Heart left ventricle (tissue), 16 donors: ENCODE results near the gene CCL27. TPM values are rescaled to one million over a fixed set of nuclear protein-coding genes. Genes with fewer than 3 reads are reported as not detected.
"Not testable (repeated sequence)": the region's sequence is repeated elsewhere in the genome, so short reads cannot be mapped to it uniquely, and the experiment has no call there.

Source experiments
- ATAC-seq, 4 donors: fragments of 200-7000 bp; cut with Tn5 transposase; one replicate each; pipeline ENCODE4 v1.9.1; 2020 to 2022; ENCODE audit warnings: moderate library complexity in 4 of 4, mild to moderate bottlenecking in 3 of 4, moderate number of reproducible peaks in 1 of 4
- DNase-seq, 5 donors: peaks; one replicate each; pipeline ENCODE4 v3.0.0-alpha.2; 2020
- H3K27ac ChIP-seq, 12 donors: fragments of 200-600 bp; sonication (generic) in 4 of 12; one replicate each; pipeline versions ENCODE4 v1.5.0 to v1.8.0; 2016 to 2022; ENCODE audit warnings: mild to moderate bottlenecking in 2 of 12
- H3K27me3 ChIP-seq, 9 donors: fragments of 200-600 bp; sonication (generic) in 2 of 9; one replicate each; pipeline versions ENCODE4 v1.5.1 to v1.8.0; 2016 to 2022; ENCODE audit warnings: mild to moderate bottlenecking in 3 of 9
- H3K36me3 ChIP-seq, 9 donors: fragments of 200-600 bp; sonication (generic) in 2 of 9; one replicate each; pipeline versions ENCODE4 v1.5.0 to v1.8.0; 2018 to 2022; ENCODE audit warnings: mild to moderate bottlenecking in 2 of 9
- H3K4me1 ChIP-seq, 12 donors: fragments of 200-600 bp; sonication (generic) in 4 of 12; one replicate each; pipeline versions ENCODE4 v1.5.0 to v1.8.0; 2016 to 2022; ENCODE audit warnings: mild to moderate bottlenecking in 3 of 12
- H3K4me3 ChIP-seq, 12 donors: fragments of 200-600 bp; sonication (generic) in 4 of 12; one replicate each; pipeline versions ENCODE4 v1.5.0 to v1.8.0; 2017 to 2022; ENCODE audit warnings: mild to moderate bottlenecking in 9 of 12, moderate library complexity in 4 of 12
- H3K9me3 ChIP-seq, 12 donors: fragments of 200-600 bp; sonication (generic) in 4 of 12; one replicate each; pipeline versions ENCODE4 v1.5.0 to v1.8.0; 2016 to 2022; ENCODE audit warnings: mild to moderate bottlenecking in 1 of 12
- CTCF ChIP-seq, 12 donors: fragments of 200-600 bp; sonication (generic) in 4 of 12; IDR thresholded peaks; one replicate each; pipeline versions ENCODE4 v1.5.0 to v1.8.0; 2018 to 2022; ENCODE audit warnings: antibody characterized with exemption in 12 of 12, mild to moderate bottlenecking in 5 of 12
- POLR2A ChIP-seq, 2 donors: fragments of 450-650 bp; IDR thresholded peaks; one replicate each; pipeline ENCODE4 v1.6.1; 2017; ENCODE audit warnings: antibody characterized with exemption in 2 of 2, mild to moderate bottlenecking in 2 of 2, moderate library complexity in 2 of 2
- WGBS, 4 donors: extraction: QIAGEN DNeasy Blood & Tissue Kit in 2 of 4; methylation state at CpG; one replicate each; pipeline versions ENCODE4 v1.1.5 to v1.1.7; 2013 to 2018; 5-methylcytosine and 5-hydroxymethylcytosine counted together
- intact Hi-C, 10 donors: fragments of 100-400 bp; cut with DNase I; formaldehyde crosslinking; loops; one replicate each; pipeline versions ENCODE4 v1.11.1 to v1.14.2; 2022
- polyA plus RNA-seq, 2 donors: library from polyadenylated mRNA; stranded (reverse); fragments of 200-250 nt; gene quantifications; one replicate each; pipeline ENCODE4 v1.2.3, GENCODE V29; 2013
- total RNA-seq, 9 donors: library from RNA; depleted of rRNA in 2 of 9; stranded (reverse); fragments of >200 nt in 2 of 9; fragmentation: NEBNext Ultra II Directional in 3 of 9; extraction: Animal tissue kit (Norgen Biotek cat#: 25700) in 3 of 9; gene quantifications; one replicate each; pipeline versions ENCODE4 v1.1.0 to v1.2.4, GENCODE V29; 2016 to 2023
- donor health status: ischemic (EF 13 %, LVEDD 7.1; RV severe dilation, severe dysfunction).
- donor health status: healthy with polysubstance abuse.
- donor health status: DM: no; HTN: yes; CAD: no.
- donor health status: DM: no; HTN: no; CAD: no.
- donor health status: ischemic (EF 25% LVEDD 6.9; RV normal size, moderate dysfunction).
- donor health status: ischemic (EF 25% LVEDD 5.7; RV mildly dilated, moderate dysfunction).
- donor health status: healthy.
- donor health status: DM: yes; HTN: yes; CAD: no.
- donor health status: ischemic (EF 35%, LVEDD 5.7; RV mildly dilated, moderate dysfunction).
- donor health status: nonischemic (EF 11% LVEDD 7.7; RV severe dilation, severe dysfunction).
- donor health status: DM: yes; HTN: yes; CAD: no.
- donor health status: PGD.
- donor health status: ischemic (EF 29% LVEDD 5.4; RV normal size, mild dysfunction).
- donor health status: nonischemic (EF 23%, LVEDD 6.1; RV moderate dilation, normal function).

Gene CCL27
- total and polyA plus RNA-seq, 11 donors, result 0.35 to 0.57 (median 0.40) TPM; not detected in 8

DNA sequence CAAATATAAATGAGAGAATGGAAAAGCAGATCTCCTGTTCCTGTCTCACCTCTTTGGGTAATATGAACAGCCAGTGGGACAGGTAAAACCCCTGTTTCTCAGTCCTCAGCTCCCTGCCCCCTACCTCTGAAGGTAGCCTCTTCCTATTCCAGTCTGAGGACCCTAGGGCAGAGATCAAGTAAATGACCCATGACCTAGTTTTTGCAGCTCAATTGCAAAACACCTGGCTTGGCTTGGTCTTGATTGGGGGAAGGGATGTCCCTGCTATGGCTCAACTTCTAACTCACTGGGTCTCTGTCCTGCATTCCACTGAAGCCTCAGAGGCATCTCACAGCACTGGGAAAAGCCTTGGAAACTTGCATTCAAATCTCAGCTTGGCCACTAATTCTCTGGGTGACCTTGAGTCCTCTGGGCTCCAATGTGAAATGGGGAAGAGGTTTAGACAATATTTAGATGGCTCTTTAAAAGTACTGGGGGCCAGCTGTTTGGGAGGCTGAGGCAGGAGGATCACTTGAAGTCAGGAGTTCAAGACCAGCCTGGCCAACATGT, 17.6 kb downstream of the CCL27 start:
- Histone ChIP-seq H3K27ac (no peak overlapping the region), H3K36me3 (peaks cover 0 to 19% (median 17%) of the 10 kb centered on the region in 9 donors), H3K4me3 (no peak overlapping the region), H3K9me3 (no peaks in the 10 kb centered on the region), H3K4me1 (peaks cover 0 to 28% (median 22%) of the 10 kb centered on the region in 12 donors), H3K27me3 (no peaks in the 10 kb centered on the region)
- TF ChIP-seq CTCF (IDR thresholded peaks at IDR 0.05) (no peak), POLR2A (IDR thresholded peaks at IDR 0.05) (no peak)
- no peak for ATAC-seq
- no peak for DNase-seq
- intact Hi-C loops, result no loop called here

GRCh38 chr9:34642679-34643078, 19.8 kb downstream of the CCL27 start:
- TF ChIP-seq POLR2A (IDR thresholded peaks at IDR 0.05) (no peak), CTCF (IDR thresholded peaks at IDR 0.05) (no peak)
- intact Hi-C loops, result no loop called here
- H3K27me3 ChIP-seq, result no peaks in the 10 kb centered on the region
- H3K4me3 ChIP-seq, result no peak overlapping the region
- peaks cover 0 to 23% (median 18%) of the 10 kb centered on the region in 12 donors for H3K4me1 ChIP-seq
- no peak for ATAC-seq
- DNase-seq, result no peak
- no peaks in the 10 kb centered on the region for H3K9me3 ChIP-seq
- H3K27ac ChIP-seq, result no peak overlapping the region
- 94 to 98% (median 97%) methylated on average over 1 of the region's 1 CpG for WGBS, 4 donors
- H3K36me3 ChIP-seq, result no peaks in the 10 kb centered on the region

DNA sequence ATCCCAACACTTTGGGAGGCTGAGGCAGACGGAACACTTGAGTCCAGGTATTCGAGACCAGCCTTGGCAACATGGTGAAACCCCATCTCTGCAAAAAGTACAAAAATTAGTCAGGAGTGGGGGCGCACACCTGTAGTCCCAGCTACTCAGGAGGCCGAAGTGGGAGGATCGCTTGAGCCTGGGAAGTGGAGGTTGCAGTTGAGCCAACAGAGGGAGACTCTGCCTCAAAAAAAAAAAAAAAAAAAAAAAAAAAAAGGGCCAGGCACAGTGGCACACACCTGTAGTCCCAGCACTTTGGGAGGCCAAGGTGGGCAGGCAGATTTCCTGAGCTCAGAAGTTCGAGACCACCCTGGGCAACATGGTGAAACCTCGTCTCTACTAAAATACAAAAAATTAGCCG, 23.1 kb downstream of the CCL27 start:
- DNase-seq, H3K9me3 ChIP-seq, ATAC-seq, H3K36me3 ChIP-seq, H3K27ac ChIP-seq, intact Hi-C loops, H3K27me3 ChIP-seq, H3K4me3 ChIP-seq: not testable (repeated sequence)
- WGBS, 4 donors, result 85 to 90% (median 86%) methylated on average over 8 of the region's 8 CpGs
- peaks cover 0 to 27% (median 18%) of the 10 kb centered on the region in 12 donors for H3K4me1 ChIP-seq

GRCh38 chr9:34638138-34638445, 24.4 kb downstream of the CCL27 start:
- Histone ChIP-seq H3K27ac (peak overlapping the region; percentile 41 to 93 (median 86)), H3K4me1 (peaks cover 0 to 27% (median 19%) of the 10 kb centered on the region in 12 donors), H3K36me3 (peaks cover 0 to 8% (median 0%) of the 10 kb centered on the region in 9 donors), H3K4me3 (peak overlapping the region; percentile 12 to 83 (median 74)), H3K27me3 (no peaks in the 10 kb centered on the region), H3K9me3 (no peaks in the 10 kb centered on the region)
- TF ChIP-seq POLR2A (IDR thresholded peaks at IDR 0.05) (no peak), CTCF (IDR thresholded peaks at IDR 0.05) (no peak)
- WGBS, 4 donors, result 18 to 32% (median 23%) methylated on average over 6 to 7 of the region's 7 CpGs
- intact Hi-C loops, result no loop called here
- ATAC-seq (no peak), DNase-seq (no peak)
